Neural crest cell (in vitro differentiated cells): ENCODE data around the gene ASB15. TPM values are rescaled to one million over a fixed set of nuclear protein-coding genes. Genes with fewer than 3 reads are reported as not detected.

Source experiments
- total RNA-seq: library from RNA; stranded (reverse); gene quantifications from 2 replicates; pipeline ENCODE4 v1.2.1, GENCODE V29; 2021

The ASB15 gene
- total RNA-seq, 1 donor from 2014 or later: not detected

Other genes starting within 250 kb of the ASB15 start
- gene IQUB, start 67.2 kb upstream of the ASB15 start, total RNA-seq: 0.56 and 0.73 TPM in 2 replicates
- gene NDUFA5, start 44.0 kb upstream of the ASB15 start, total RNA-seq: 62.6 and 62.7 TPM in 2 replicates
- gene LMOD2, start 54.0 kb downstream of the ASB15 start, total RNA-seq: not detected in 2 replicates
- 30.4 and 32.5 TPM in 2 replicates for gene WASL, start 147.2 kb downstream of the ASB15 start, total RNA-seq
- gene HYAL4, start 243.3 kb downstream of the ASB15 start, total RNA-seq: not detected in 2 replicates